ENCODE results near the gene SCYL1.

SCYL1 gene

DNA sequence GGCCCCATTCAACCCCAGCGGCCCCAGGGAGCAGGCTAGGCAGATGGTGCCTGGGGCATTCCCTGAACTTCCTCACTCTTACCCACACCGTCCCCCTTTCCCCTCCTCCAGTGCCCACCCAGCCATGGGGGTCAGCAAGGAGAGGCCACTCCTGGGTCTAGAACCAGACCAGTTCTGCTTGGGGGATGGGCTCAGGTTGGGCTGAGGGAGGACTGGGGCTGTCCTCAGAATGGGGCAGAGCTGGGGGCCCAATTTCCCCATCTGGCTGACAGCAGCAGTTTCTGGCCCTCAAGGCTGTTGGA lies 12.4 kb downstream of the SCYL1 start:
- DNase-seq (ENCODE audit: low read depth): no peak

DNA sequence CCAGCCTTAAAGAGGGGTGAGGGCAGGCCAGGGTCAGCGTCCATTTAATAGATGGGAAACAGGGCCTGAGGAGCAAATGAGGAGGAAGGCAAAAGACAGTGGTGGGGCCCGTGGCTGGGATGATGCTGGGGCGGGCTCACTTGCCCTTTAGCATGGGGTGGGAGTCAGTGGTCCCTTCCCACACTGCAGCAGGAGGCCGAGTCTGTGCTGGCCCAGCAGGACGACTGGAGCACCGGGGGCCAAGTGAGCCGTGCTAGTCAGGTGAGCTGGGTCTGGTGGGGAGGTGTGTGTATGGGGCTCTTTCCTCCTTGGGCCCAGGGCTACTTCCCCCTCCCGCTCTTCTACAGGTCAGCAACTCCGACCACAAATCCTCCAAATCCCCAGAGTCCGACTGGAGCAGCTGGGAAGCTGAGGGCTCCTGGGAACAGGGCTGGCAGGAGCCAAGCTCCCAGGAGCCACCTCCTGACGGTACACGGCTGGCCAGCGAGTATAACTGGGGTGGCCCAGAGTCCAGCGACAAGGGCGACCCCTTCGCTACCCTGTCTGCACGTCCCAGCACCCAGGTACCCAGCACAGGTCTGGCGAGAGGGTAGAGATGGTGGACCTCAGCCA lies 12.8 kb downstream of the SCYL1 start:
- DNase-seq (ENCODE audit: low read depth): no peak

- DNase-seq (ENCODE audit: low read depth): no peak
These were observed 13.5 kb downstream of the SCYL1 start for GRCh38 chr11:65538232-65538914.

DNA sequence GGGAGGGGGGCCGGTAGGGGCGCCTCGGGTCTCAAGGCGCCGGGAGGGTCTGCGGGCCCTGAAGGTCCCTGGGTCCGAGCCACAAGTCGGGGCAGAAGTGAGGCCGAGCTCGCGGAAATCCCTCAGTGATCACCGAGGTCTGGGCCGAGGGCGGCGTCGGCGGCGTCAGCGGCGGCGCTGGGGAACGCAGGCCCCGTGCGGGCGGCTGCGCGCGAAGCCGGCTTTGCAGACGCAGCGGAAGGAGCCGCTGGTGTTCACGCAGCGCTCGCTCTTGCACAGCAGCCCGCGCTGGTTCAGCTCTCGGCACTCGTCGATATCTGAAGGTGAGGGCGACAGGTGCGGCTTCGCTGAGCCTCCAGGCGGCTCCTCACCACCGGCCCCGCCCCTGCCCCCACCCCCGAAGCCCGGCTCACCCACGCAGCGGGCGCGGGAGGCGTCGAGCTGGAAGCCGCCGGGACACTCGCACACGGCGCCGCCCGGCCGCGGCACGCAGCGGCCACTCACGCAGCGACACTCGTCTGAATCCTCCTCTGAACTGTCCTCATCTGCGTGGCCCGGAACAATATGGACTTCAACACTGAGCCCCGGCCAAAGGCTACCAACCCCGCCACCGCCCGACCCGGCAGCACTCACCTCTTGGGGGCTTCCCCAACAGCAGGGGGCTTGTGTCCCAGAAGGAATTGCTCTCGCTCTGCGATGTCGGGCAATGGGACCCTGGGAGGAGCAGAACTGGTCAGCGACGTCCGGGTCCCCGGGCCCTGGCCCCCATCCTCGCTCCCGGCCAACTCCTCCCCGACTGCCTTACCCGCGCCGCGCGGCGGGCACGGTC lies 14.2 kb downstream of the SCYL1 start:
- DNase-seq (ENCODE audit: low read depth): no peak

DNA sequence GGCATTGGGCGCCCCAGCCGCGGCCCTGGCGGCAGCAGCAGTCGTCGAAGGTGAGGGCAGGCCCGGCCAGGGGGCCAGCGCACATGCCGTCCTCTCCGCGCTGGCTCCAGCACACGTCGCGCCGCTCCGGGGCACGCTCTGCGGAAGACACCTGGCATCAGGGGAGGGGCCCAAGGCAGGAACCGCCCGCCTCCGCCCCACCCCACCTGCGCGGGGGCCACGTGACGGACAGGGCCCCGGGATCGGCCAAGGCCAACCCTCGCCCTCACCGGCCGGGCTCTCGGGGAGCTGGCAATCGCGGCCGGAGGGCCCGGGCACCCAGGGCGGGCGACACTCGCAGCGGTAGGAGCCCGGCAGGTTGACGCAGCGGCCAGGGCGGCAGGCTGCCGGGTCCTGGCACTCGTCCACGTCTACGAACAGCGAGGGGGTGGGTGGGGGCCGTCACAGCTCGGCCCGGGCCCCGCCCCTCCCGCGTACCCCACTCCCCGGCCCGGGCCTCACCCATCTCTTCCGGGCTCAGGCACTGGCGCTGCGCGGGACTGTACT lies 14.9 kb downstream of the SCYL1 start:
- DNase-seq (ENCODE audit: low read depth): no peak

- peak; percentile 91 for DNase-seq (ENCODE audit: low read depth)
These were observed 15.6 kb downstream of the SCYL1 start for GRCh38 chr11:65540290-65541092.

DNA sequence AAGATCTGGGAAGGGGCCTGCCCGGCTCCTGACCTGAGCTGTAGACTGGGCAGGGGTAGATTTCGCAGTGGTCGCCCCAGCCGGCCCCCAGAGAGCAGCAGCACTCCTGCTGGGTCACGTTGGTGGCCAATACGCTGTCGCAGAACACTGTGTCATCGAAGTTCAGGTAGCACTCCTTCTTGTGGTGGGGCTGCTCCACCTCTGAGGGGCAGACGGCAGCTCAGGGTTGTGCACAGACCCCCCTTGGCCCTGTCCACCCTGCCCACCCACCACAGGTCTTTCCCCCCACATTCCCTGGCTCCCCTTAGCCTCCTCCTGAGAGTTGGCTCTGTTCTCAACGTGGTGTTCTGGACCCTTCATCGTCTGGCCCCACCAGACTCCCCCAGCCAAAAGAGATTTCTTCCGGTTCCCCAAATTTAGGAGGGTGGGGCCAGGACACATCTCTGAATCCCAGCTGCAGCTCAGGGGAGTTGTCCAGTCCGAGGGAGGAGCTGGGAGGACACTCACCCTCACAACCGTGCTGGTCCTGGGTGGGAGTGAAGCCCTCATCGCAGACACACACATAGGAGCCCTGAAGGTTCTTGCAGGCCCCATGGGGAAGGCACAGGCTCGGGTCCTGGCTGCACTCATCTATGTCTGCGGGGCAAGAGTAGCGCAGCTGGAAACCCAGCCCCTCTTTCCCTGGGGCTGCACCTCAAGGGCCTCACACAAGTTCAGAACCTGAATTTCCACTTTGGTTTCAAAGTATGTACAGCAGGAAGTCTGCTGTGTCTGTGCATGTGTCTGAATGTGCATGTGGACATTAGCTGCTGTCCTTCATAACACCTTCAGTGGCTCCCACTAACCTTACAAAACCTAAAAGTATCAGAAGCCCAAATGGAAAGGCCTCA lies 16.5 kb downstream of the SCYL1 start:
- no peak for DNase-seq (ENCODE audit: low read depth)

DNA sequence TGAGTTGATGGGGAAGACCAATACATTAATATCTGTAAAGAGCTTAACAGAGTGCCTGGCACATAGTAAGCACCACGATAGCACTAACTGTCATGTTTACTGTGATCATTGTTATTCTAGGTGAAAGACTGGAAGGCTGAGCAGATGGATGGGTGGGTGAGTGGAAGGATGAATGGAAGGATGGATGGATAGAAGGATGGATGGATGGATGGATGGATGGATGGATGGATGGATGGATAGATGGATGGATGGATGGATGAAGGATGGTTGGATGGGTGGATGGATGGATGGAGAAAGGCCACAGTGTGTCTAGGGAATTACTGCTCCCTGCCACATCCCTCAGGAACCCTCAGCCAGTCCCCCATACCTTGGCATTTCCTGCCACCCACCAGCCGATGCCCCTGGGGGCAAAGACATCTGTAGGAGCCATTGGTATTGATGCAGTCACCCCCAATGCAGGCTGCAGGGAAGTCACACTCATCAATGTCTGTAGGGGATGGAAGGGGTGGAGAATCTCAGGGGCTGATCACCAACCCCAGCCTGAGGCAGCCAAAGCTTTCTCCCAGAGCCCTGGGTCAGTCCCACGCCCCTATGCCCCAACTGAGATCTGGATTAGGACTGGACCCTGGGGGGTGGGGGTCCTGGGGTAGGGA lies 18.0 kb downstream of the SCYL1 start:
- no peak for DNase-seq (ENCODE audit: low read depth)

DNA sequence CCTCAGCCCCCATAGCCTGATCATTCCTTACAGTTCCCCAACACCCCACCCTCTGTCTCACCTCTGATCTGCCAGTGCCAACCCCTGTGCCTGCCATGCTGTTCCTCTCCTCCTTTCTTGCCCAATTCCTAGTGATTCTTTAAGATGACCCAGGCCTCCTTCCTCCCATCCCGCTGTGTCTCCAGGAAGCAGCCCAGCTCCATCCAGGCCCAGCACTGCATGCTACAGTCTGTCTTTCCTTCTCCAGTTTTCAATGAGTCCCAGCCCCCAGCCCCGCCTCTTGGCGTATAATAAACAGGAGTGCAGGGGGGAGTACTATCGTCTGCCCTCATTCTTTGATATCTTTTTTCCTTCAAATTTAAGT lies 21.0 kb downstream of the SCYL1 start:
- DNase-seq (ENCODE audit: low read depth): no peak

DNA sequence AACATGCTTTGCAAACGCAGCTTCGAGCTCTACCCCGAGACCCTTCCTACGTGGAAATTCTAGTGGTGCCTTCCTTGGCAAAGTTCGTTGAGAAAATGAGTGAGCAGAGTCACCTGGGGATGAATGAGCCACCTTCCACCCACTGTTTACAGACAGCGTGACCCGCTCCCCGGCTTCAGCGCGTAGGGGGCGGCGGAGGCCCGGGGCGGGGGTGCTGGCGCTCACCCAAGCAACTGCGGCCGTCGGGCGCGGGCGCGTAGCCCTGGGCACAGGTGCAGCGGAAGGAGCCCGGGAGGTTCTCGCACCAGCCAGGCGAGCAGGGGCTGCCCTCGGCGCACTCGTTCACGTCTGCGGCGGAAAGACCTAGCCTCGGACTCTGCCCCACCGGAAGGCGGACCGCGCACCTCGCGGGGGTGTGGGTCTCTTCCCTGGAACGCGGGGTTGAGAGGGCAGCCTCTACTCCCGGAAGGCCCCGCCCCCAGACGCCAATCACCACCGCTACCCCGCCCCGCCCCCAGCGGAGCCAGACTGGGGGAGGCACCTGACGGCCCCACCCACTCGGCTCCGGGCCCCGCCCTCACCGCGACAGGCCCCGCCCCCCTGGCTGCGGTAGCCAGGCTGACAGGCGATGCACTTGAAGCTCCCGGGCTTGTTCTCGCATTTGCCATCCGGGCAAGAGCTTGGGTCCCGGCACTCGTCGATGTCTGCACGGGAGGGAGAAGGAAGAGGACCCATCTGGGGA lies 21.5 kb downstream of the SCYL1 start:
- no peak for DNase-seq (ENCODE audit: low read depth)

DNA sequence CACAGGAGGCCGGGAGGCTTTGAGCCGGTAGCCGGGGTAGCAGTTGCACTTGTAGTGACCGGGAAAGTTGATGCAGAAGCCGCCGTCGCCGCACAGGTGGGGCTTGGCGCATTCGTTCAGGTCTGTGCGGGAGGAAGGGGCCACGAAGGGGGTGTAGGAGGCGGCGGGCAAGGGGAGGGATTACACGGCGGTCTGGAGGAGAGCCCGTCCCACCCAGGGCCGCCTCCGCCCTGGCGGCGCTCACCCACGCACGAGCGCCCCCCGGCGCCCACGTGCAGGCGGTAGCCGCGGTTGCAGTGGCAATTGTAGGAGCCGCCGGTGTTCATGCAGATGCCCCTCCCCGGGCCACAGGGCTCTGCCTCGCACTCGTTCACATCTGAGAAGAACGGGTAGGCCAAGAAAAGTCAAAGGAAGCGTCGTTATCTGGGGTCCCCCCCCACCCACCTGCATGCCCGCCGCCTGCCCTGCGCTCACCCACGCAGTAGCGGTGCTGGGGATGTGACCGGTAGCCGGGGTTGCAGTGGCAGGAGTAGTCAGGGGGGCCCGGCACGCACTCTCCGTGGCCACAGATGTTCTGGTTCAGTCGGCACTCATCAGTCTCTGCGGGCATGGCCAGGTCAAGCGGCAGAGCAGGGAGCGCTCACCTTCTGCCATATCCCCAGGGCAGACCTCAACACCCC lies 22.7 kb downstream of the SCYL1 start:
- DNase-seq (ENCODE audit: low read depth): no peak

GRCh38 chr11:65548395-65548794 lies 23.5 kb downstream of the SCYL1 start:
- DNase-seq (ENCODE audit: low read depth): no peak

DNA sequence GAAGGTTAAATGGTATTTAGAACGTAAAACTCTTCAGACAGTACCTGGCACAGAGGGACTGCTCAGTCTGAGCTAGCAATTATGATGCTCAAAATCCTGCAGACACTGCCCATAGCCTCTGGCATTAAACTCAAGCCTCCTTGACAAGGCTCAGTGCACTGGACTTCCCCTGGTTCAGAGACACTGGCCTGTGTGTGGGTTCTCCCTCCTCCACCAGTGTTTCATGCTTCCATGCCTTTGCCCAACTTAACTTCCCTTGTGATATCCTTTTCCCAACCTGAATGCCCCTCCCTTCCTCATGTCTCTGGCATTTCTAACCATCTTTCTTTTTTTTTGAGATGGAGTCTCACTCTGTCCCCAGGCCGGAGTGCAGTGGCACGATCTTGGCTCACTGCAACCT lies 24.2 kb downstream of the SCYL1 start:
- no peak for DNase-seq (ENCODE audit: low read depth)

GRCh38 chr11:65551572-65552387 lies 26.9 kb downstream of the SCYL1 start:
- no peak for DNase-seq (ENCODE audit: low read depth)

DNA sequence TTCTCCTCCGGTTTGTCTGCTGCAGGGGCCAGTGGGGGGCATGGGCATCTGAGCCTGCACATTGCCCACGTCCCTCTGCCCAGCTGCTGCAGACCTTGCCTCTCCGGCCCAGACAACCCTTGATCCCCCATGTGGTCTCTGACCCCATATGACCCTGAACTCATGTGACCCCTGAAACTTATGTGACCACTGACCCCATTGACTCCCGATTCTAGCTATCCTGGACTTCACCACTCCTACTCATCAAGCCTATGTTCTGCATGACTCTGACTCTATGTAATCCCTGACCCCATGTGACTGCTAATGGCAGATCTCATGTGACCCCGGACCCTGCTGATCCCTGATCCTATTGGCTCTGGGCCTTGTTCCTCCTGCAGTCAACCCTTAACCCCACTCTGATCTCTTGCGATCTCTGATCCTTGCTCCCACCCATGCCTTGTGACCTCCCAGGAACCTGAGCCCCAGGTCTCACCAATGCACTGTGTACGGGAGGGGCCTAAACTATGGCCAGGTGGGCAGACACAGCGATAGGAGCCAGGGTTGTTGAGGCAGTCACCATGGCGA lies 27.6 kb downstream of the SCYL1 start:
- no peak for DNase-seq (ENCODE audit: low read depth)

DNA sequence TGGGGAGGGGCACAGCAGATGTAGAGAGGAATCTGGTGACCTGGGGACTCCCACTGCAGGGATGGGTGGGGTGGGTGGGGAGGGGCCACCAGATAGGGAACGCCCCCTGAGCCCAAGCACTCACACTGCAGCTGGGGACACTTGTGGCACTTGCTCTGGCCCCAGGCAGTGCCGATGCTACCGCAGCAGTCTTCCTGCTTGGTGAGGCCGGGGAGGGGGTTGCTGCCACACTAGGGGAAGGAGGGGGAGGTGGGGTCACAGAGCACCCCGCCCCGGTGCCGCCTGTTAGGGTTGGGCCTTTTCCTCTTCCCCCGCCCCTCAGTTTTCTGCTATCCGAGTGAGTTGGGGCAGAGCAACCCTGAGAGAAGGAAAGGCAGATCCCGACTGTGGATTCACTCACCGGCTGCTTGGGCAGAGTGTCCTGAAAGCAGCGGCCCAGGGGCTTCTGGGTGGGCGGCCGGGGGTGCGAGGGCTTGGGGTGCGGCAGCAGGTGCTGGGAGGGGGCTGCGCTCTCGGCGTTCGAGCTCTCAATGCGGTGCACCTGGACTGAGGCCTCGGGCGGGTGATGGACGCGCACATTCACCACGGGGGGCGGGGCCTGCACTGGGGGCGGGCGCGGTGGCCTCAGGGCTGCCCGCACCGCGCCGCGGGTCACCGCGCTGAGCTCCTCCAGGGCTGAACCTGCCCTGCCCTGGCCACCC lies 28.6 kb downstream of the SCYL1 start:
- no peak for DNase-seq (ENCODE audit: low read depth)

GRCh38 chr11:65554057-65554818 lies 29.4 kb downstream of the SCYL1 start:
- no peak for DNase-seq (ENCODE audit: low read depth)

All from fibroblast of gingiva (primary cell).